Measurements from ENCODE around the gene COL2A1.

GRCh38 chr12:47943623-47944340 is 60.5 kb downstream of the COL2A1 start:
- no peak for TF ChIP-seq CTCF (IDR thresholded peaks at IDR 0.05; ENCODE audit: insufficient read depth, low read length, poor library complexity, severe bottlenecking)
- TF ChIP-seq EZH2phosphoT487 (conservative IDR thresholded peaks at IDR 0.05; ENCODE audit: low read length): no peak
